ENCODE results near the gene LHFPL4.
"Not testable (repeated sequence)": the region's sequence is repeated elsewhere in the genome, so short reads cannot be mapped to it uniquely, and the experiment has no call there.

LHFPL4 gene

GRCh38 chr3:9581742-9582141 is 28.1 kb upstream of the LHFPL4 start:
- Histone ChIP-seq H3K9ac (ENCODE audit: low read length) (no peak overlapping the region), H3K36me3 (ENCODE audit: insufficient read depth, low read length) (no peaks in the 10 kb centered on the region), H3K4me3 (ENCODE audit: low read depth in 1 of 2, low read length in 2 of 2) (no peak overlapping the region), H3K9me3 (ENCODE audit: low read length) (no peaks in the 10 kb centered on the region), H3K27ac (ENCODE audit: low read depth, low read length) (no peak overlapping the region), H3K27me3 (ENCODE audit: control insufficient read depth in 1 of 2, insufficient read depth in 2 of 2, low read length in 2 of 2) (no peaks in the 10 kb centered on the region), H3K4me1 (ENCODE audit: insufficient read depth, low read length) (no peaks in the 10 kb centered on the region)

- Histone ChIP-seq H3K27ac (ENCODE audit: low read depth, low read length) (no peak overlapping the region), H3K9me3 (ENCODE audit: low read length) (no peaks in the 10 kb centered on the region), H3K4me1 (ENCODE audit: insufficient read depth, low read length) (no peaks in the 10 kb centered on the region), H3K27me3 (ENCODE audit: control insufficient read depth in 1 of 2, insufficient read depth in 2 of 2, low read length in 2 of 2) (no peaks in the 10 kb centered on the region), H3K36me3 (ENCODE audit: insufficient read depth, low read length) (no peaks in the 10 kb centered on the region), H3K9ac (ENCODE audit: low read length) (no peak overlapping the region), H3K4me3 (ENCODE audit: low read depth in 1 of 2, low read length in 2 of 2) (no peak overlapping the region)
Observed at GRCh38 chr3:9569054-9569453, 15.4 kb upstream of the LHFPL4 start.

GRCh38 chr3:9565316-9565715 is 11.7 kb upstream of the LHFPL4 start:
- no peaks in the 10 kb centered on the region for H3K36me3 ChIP-seq (ENCODE audit: insufficient read depth, low read length)
- no peak overlapping the region for H3K27ac ChIP-seq (ENCODE audit: low read depth, low read length)
- no peaks in the 10 kb centered on the region for H3K4me1 ChIP-seq (ENCODE audit: insufficient read depth, low read length)
- no peaks in the 10 kb centered on the region for H3K27me3 ChIP-seq (ENCODE audit: control insufficient read depth in 1 of 2, insufficient read depth in 2 of 2, low read length in 2 of 2)
- no peak overlapping the region for H3K9ac ChIP-seq (ENCODE audit: low read length)
- no peak overlapping the region for H3K4me3 ChIP-seq (ENCODE audit: low read depth in 1 of 2, low read length in 2 of 2)
- no peaks in the 10 kb centered on the region for H3K9me3 ChIP-seq (ENCODE audit: low read length)

- Histone ChIP-seq H3K27me3 (ENCODE audit: control insufficient read depth in 1 of 2, insufficient read depth in 2 of 2, low read length in 2 of 2) (no peaks in the 10 kb centered on the region), H3K9ac (ENCODE audit: low read length) (no peak overlapping the region), H3K27ac (ENCODE audit: low read depth, low read length) (no peak overlapping the region), H3K9me3 (ENCODE audit: low read length) (no peaks in the 10 kb centered on the region), H3K4me1 (ENCODE audit: insufficient read depth, low read length) (no peaks in the 10 kb centered on the region), H3K4me3 (ENCODE audit: low read depth in 1 of 2, low read length in 2 of 2) (no peak overlapping the region), H3K36me3 (ENCODE audit: insufficient read depth, low read length) (no peaks in the 10 kb centered on the region)
Observed at GRCh38 chr3:9563851-9564250, 10.2 kb upstream of the LHFPL4 start.

- not testable (repeated sequence) for H3K27ac ChIP-seq (ENCODE audit: low read depth, low read length); H3K27me3 ChIP-seq (ENCODE audit: control insufficient read depth in 1 of 2, insufficient read depth in 2 of 2, low read length in 2 of 2); H3K36me3 ChIP-seq (ENCODE audit: insufficient read depth, low read length); H3K4me1 ChIP-seq (ENCODE audit: insufficient read depth, low read length); H3K4me3 ChIP-seq (ENCODE audit: low read depth in 1 of 2, low read length in 2 of 2); H3K9me3 ChIP-seq (ENCODE audit: low read length); H3K9ac ChIP-seq (ENCODE audit: low read length)
Observed at GRCh38 chr3:9560056-9560455, 6.4 kb upstream of the LHFPL4 start.

GRCh38 chr3:9553948-9554513 is 409 bp upstream of the LHFPL4 start:
- Histone ChIP-seq H3K36me3 (ENCODE audit: insufficient read depth, low read length) (no peaks in the 10 kb centered on the region), H3K27ac (ENCODE audit: low read depth, low read length) (no peak overlapping the region), H3K9ac (ENCODE audit: low read length) (no peak overlapping the region), H3K27me3 (ENCODE audit: control insufficient read depth in 1 of 2, insufficient read depth in 2 of 2, low read length in 2 of 2) (peaks cover 9 to 21% of the 10 kb centered on the region in 2 donors), H3K9me3 (ENCODE audit: low read length) (no peaks in the 10 kb centered on the region), H3K4me3 (ENCODE audit: low read depth in 1 of 2, low read length in 2 of 2) (no peak overlapping the region), H3K4me1 (ENCODE audit: insufficient read depth, low read length) (no peaks in the 10 kb centered on the region)

GRCh38 chr3:9552252-9552999 is 1.2 kb downstream of the LHFPL4 start:
- Histone ChIP-seq H3K4me1 (ENCODE audit: insufficient read depth, low read length) (no peaks in the 10 kb centered on the region), H3K27me3 (ENCODE audit: control insufficient read depth in 1 of 2, insufficient read depth in 2 of 2, low read length in 2 of 2) (peaks cover 9 to 21% of the 10 kb centered on the region in 2 donors), H3K4me3 (ENCODE audit: low read depth in 1 of 2, low read length in 2 of 2) (no peak overlapping the region), H3K36me3 (ENCODE audit: insufficient read depth, low read length) (no peaks in the 10 kb centered on the region), H3K9ac (ENCODE audit: low read length) (no peak overlapping the region), H3K27ac (ENCODE audit: low read depth, low read length) (no peak overlapping the region), H3K9me3 (ENCODE audit: low read length) (no peaks in the 10 kb centered on the region)

GRCh38 chr3:9550999-9551398 is 2.6 kb downstream of the LHFPL4 start:
- no peaks in the 10 kb centered on the region for H3K36me3 ChIP-seq (ENCODE audit: insufficient read depth, low read length)
- H3K9ac ChIP-seq (ENCODE audit: low read length): no peak overlapping the region
- H3K4me1 ChIP-seq (ENCODE audit: insufficient read depth, low read length): no peaks in the 10 kb centered on the region
- H3K27ac ChIP-seq (ENCODE audit: low read depth, low read length): no peak overlapping the region
- peaks cover 9 to 21% of the 10 kb centered on the region in 2 donors for H3K27me3 ChIP-seq (ENCODE audit: control insufficient read depth in 1 of 2, insufficient read depth in 2 of 2, low read length in 2 of 2)
- no peak overlapping the region for H3K4me3 ChIP-seq (ENCODE audit: low read depth in 1 of 2, low read length in 2 of 2)
- no peaks in the 10 kb centered on the region for H3K9me3 ChIP-seq (ENCODE audit: low read length)

GRCh38 chr3:9549600-9549999 is 4.0 kb downstream of the LHFPL4 start:
- peaks cover 9 to 15% of the 10 kb centered on the region in 2 donors for H3K27me3 ChIP-seq (ENCODE audit: control insufficient read depth in 1 of 2, insufficient read depth in 2 of 2, low read length in 2 of 2)
- H3K9me3 ChIP-seq (ENCODE audit: low read length): no peaks in the 10 kb centered on the region
- H3K36me3 ChIP-seq (ENCODE audit: insufficient read depth, low read length): no peaks in the 10 kb centered on the region
- no peak overlapping the region for H3K27ac ChIP-seq (ENCODE audit: low read depth, low read length)
- no peaks in the 10 kb centered on the region for H3K4me1 ChIP-seq (ENCODE audit: insufficient read depth, low read length)
- no peak overlapping the region for H3K9ac ChIP-seq (ENCODE audit: low read length)
- no peak overlapping the region for H3K4me3 ChIP-seq (ENCODE audit: low read depth in 1 of 2, low read length in 2 of 2)

- Histone ChIP-seq H3K4me3 (ENCODE audit: low read depth in 1 of 2, low read length in 2 of 2) (no peak overlapping the region), H3K27ac (ENCODE audit: low read depth, low read length) (no peak overlapping the region), H3K9ac (ENCODE audit: low read length) (no peak overlapping the region), H3K9me3 (ENCODE audit: low read length) (no peaks in the 10 kb centered on the region), H3K4me1 (ENCODE audit: insufficient read depth, low read length) (no peaks in the 10 kb centered on the region), H3K36me3 (ENCODE audit: insufficient read depth, low read length) (no peaks in the 10 kb centered on the region), H3K27me3 (ENCODE audit: control insufficient read depth in 1 of 2, insufficient read depth in 2 of 2, low read length in 2 of 2) (peaks cover 9% of the 10 kb centered on the region in 2 donors)
Observed at GRCh38 chr3:9548991-9549390, 4.6 kb downstream of the LHFPL4 start.

GRCh38 chr3:9542182-9542581 is 11.4 kb downstream of the LHFPL4 start:
- no peak overlapping the region for H3K27ac ChIP-seq (ENCODE audit: low read depth, low read length)
- H3K4me1 ChIP-seq (ENCODE audit: insufficient read depth, low read length): no peaks in the 10 kb centered on the region
- no peak overlapping the region for H3K4me3 ChIP-seq (ENCODE audit: low read depth in 1 of 2, low read length in 2 of 2)
- no peaks in the 10 kb centered on the region for H3K36me3 ChIP-seq (ENCODE audit: insufficient read depth, low read length)
- no peak overlapping the region for H3K9ac ChIP-seq (ENCODE audit: low read length)
- no peaks in the 10 kb centered on the region for H3K27me3 ChIP-seq (ENCODE audit: control insufficient read depth in 1 of 2, insufficient read depth in 2 of 2, low read length in 2 of 2)
- no peaks in the 10 kb centered on the region for H3K9me3 ChIP-seq (ENCODE audit: low read length)

GRCh38 chr3:9536212-9536611 is 17.4 kb downstream of the LHFPL4 start:
- no peak overlapping the region for H3K9ac ChIP-seq (ENCODE audit: low read length)
- no peak overlapping the region for H3K27ac ChIP-seq (ENCODE audit: low read depth, low read length)
- no peaks in the 10 kb centered on the region for H3K36me3 ChIP-seq (ENCODE audit: insufficient read depth, low read length)
- no peaks in the 10 kb centered on the region for H3K4me1 ChIP-seq (ENCODE audit: insufficient read depth, low read length)
- no peaks in the 10 kb centered on the region for H3K9me3 ChIP-seq (ENCODE audit: low read length)
- no peaks in the 10 kb centered on the region for H3K27me3 ChIP-seq (ENCODE audit: control insufficient read depth in 1 of 2, insufficient read depth in 2 of 2, low read length in 2 of 2)
- H3K4me3 ChIP-seq (ENCODE audit: low read depth in 1 of 2, low read length in 2 of 2): no peak overlapping the region
